ENCODE results near the gene MAPK11.

Gene MAPK11

DNA sequence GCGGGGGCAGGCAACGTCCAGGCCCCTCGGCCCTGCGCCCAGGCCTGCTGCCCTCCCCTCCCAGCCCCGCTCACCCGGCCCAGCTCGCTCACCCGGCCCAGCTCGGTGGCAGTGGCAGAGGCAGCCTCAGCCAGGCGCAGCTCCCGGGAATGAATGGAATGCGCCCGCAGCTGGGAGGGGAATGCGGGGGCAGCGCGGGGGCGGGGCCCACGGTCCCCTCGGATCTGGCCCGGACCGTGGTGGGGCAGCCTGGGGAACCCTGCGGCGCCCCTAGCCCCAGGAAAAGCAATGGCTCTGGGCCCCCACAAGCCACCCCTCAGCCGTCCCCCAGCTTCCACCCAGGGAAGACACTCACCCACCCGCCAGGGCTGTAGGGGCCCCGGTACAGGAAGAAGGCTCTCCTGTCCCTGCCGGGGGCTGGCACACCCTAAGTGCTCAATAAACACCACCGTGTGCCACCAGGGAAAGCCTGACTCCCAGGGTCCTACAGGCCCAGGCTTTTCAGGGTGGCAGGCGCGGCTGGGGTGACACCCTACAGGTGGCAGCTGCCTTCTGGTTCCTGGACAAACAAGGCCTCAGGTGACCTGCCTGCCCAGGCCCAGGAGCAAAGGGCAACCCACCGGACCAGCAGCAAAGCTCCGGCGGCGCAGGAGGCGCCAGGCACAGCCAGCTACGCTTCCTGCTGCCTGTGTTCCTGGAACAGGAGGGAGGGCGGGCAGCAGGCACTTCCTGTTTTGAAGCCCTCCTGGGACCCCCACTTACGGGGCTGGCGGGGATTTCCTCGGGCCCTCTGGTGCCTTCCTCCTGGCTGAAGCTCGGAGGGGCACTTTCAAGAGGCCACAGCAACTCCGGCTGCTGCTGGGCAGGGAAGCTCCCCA, 23.5 kb upstream of the MAPK11 start:
- no peak for DNase-seq (ENCODE audit: low read depth)

DNA sequence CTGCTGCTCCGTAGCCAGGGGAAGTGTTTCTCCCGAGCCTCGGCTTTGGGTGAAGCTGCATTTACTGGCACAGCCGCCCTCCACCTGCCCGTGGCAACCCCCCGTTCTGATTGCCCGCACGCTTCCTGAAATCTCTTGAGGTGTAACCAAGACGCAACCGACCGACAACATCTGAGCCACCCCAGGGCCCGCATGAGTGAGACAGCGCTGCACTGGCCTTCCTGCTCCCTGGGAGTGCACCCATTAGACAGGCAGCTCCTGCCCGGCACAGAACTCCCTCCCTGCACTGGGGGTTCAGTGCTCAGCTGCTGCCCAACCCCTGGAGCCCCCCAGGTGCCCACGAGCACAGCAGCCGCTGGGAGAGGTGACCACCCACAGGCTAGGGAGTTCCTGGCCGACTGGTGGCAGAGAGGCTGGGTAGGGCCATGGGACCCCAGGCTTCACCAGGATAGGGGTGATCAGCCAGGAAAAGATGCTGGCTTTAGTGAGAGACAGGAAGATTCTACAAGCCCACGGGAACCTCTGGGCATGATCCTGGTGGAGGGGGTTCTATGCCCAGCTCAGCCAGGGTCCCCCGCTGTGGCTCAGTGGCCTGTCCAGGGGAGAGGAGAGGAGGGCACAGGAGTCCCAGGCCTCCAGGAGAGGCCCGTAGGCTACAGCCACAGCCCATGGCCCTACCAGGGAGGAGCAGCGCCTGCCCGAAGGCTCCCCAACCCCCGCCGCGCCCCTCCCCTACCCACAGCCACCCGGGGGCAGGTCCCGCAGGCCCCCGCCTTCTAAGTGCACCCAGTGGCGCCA, 22.7 kb upstream of the MAPK11 start:
- no peak for DNase-seq (ENCODE audit: low read depth)

DNA sequence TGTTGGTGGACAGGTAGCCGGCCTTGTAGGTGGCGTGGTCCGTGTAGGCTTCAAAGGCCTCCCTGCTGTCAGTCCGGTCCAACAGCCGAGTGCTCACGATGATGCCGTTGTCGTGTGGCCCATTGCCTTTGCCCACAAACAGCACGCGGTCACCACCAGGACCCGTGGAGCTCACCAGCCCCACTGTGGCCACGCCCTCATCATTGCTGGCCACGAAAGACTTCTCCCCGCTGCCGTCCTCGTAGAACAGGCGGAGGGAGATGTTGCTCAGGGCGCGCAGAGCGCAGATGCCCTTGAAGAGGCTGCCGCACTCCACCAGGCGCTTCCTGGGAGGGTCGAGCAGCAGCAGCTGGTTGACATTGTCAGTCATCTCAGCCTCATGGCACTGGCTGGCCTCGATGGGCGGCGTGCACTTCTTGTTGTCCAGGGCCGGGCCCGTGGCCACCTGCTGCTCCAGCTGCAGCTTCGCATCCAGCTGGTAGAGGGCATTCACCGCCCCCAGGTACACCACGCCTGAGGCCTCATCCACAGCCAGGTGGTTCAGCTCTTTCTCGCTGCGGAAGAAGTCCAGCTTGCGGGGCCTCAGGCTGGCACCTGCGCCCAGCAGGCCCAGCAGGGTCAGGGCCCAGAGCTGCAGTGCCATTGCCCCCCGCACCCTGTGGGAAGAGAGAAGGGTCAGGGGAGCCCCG, 19.9 kb upstream of the MAPK11 start:
- DNase-seq (ENCODE audit: low read depth) = no peak

DNA sequence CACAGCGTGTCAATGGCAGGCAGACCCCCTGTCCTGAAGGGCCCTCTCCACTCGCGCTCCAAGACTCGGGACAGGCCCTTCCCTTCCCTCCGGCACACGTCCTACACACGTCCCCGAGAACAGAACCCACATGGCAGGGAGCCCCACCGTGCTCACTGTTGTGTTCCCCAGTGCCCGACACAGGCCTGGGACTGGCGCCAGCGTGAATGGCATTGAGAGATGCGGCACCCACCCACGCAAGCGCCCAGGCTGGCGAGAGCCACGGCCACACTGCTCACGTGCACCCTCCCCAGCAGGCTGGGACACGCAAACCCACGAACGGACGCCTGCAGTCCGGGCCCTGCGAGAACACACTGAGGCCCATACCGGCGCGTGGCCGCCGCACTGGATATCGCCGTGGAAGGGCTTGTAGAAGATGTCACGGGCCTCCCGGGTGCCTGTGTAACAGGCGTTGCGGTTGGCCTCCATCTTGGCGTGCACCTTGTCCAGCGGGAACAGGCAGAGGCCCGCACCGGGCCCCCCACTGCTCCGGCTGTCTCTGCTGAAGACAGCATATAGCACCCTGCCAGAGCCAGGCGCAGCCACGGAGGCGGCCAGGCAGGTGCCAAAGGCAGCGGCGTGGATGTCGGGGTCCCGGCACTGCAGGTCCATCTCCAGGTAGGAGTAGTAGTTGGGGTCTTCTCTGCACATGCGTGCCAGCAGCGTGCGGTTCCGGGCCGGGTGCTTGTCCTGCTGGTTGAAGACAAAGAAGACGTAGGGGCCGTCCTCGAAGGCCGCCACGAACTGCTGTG, 19.2 kb upstream of the MAPK11 start:
- DNase-seq (ENCODE audit: low read depth) = no peak

DNA sequence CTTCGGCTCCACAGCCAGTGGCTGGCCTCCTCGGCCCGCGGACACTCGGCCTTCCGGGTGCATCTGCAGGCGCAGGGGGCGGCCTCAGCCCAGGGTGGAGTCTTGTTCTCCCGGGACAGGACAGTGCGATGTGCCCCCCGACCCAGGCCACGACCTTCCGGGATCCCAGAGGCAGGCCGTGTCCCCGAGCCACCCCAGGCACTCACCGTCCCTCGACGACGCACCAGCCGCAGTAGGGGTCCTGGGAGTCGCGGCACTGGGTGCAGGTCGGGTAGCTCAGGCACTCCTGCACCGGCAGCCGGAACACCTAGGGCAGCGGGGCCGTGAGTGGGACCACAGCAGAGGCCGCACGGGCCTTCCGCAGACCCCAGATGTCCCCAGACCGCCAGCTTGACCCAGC, 17.6 kb upstream of the MAPK11 start:
- no peak for DNase-seq (ENCODE audit: low read depth)

DNA sequence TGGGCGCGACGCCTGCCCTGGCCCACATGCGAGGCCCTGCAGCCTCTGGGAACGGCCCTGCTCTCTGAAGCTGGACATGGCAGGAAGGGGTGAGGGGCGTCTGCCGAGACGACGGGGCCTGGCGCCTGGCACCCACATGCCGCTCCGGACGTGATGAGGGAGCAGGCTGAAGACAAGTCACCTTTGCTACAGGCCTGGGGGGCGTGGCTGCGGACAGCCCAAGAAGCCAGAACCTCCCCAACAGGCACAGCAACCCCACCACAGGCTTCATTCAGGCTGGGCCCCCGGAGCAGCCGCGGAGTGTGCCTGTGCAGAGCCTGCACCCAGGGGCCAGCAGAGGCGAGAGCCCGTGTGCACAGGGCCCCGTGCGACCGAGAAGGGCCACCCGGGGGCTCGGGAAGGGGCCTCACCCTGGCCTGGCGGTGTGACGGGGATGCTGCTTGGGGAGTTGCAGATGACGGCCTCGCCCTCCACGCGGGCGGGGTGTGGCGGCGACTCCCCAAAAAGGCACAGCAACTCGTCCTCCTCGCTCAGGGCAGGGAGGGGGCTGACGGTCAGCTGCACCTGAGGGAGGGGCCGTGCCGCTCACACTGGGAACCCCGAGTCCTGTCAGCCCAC, 16.6 kb upstream of the MAPK11 start:
- DNase-seq (ENCODE audit: low read depth) = no peak

DNA sequence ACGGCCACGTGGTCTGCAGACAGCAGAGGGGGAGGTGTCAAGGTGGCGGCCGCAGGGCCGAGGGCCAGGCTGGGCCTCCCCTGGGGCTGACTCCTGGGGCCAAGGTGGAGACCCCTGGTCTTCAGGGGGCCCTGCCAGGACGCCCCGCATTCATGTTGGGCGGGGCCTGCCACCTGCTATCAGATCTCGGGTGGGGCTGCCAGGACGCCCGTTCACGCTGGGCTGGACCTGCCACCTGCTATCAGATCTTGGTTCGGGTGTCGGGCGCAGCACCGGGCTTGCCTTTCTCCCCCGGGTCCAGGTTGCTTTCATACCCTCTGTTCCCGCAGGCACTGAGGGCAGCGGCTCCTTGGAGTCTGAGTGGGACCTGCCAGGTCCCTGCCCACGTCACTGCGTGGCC, 16.1 kb upstream of the MAPK11 start:
- no peak for DNase-seq (ENCODE audit: low read depth)

DNA sequence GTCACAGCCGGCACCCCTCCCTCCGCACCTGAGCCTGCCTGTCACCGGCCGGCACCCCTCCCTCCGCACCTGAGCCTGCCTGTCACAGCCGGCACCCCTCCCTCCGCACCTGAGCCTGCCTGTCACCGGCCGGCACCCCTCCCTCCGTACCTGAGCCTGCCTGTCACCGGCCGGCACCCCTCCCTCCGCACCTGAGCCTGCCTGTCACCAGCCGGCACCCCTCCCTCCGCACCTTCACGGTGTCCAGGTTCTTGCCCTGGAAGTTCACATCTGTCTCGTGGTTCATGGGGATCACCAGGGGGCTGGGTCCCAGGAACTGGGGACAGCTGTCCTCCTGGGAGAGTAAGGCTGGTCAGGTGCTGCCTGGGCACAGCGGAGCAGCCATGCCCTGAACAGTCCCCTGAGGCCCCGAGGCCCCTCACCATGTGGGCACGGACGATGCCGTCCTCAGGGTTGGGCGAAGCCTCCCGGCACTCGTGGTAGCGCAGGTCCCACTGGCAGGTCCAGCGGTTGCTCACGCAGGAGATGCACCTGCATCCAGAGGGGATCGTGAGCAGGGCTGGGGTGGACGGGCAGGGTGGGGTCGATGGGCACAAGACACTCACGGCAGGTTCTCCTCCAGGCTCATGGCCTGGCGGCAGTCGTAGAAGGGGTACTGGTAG, 15.5 kb upstream of the MAPK11 start:
- DNase-seq (ENCODE audit: low read depth) = no peak

DNA sequence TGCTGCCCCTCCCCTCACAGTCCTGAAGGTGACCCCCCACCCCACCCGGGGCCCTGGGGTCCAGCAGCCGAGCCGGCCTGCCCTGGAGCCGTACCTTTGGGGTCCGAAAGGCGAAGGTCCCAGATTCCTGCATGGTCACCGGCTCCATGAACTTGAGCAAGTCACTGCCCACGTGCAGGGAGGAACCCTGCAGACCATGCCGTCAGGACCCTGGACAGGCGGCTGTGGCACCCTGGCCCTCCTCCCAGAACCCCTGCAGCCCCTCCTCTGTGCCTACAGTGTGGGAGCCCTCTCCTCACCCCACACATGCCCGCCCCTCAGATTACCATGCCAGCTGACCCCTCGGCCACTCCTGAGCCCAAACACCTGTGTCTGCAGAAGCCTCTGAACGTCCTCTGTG, 14.3 kb upstream of the MAPK11 start:
- DNase-seq (ENCODE audit: low read depth) = no peak

DNA sequence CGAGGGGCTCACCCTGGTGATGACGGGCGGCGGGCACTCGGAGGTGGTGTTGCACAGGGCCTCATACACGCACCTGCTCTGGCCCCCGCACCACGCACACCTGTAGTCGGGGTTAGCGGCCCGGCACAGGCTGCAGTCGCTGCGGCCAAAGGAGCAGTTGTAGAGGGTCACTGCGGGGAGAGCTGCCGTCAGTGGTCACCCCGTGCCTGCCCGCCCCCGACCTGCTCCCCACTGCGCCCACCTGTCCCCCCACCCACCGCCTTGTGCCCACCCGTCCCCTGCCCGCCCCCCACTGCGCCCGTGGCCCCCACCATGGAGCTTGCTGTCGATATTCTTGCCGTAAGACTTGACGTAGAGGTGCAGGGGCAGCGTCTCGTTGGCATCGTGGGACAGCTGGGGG, 13.6 kb upstream of the MAPK11 start:
- no peak for DNase-seq (ENCODE audit: low read depth)

DNA sequence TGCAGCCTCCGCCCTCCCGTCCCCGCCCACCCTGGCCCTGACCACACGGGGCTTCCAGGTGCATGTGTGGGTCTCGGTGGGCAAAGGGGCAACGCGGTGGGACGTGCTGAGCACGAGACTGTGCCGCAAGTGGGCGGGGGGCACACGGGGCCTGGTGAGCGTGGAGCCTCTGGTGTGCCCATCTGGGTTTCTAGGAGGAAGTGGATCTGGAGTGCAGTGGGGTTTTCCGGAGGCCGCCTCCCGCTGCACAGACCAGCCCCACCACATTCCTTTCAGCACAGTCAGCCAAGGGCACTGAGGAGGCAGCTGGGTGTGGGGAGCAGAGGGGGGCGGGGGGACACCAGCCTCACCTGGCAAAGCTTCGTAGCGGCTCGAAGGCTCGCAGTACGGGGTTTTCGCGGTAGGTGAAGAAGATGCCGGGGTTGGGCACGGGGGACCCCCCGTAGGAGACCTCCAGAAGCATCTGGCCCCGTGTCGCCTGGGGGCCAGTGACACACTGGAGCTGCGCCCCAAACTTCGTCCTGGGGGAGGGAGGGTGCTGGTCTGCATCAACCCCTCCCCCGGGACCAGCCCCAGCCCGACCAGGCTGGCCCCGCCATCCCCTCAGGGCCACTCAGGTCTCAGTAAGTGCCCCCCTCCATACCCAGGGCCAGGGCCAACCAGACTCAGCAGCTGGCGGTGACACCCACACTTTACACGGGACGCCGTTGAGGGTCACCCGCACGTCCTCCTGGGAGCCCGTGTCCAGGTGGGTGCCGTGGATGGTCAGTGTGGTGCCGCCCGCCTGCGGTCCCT, 12.4 kb upstream of the MAPK11 start:
- DNase-seq (ENCODE audit: low read depth) = no peak

DNA sequence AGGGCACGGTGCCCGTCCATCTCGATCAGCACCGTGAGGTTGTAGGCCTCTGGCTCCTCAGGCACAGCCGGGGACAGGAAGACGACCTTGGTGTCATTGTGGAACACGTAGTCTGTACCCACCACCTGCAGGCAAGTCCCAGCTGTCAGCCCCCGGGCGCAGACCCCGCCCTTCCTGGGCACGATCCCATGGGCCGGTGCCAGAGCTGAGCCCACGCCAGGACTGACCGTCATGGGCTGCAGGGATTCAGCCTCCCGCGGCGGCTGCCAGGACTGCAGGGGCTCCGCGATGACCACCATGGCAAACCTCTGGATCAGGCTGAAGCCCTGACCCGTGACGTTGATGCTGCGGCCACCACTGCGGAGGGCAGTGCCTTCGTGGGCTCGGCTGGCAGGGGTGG, 11.8 kb upstream of the MAPK11 start:
- DNase-seq (ENCODE audit: low read depth) = no peak

DNA sequence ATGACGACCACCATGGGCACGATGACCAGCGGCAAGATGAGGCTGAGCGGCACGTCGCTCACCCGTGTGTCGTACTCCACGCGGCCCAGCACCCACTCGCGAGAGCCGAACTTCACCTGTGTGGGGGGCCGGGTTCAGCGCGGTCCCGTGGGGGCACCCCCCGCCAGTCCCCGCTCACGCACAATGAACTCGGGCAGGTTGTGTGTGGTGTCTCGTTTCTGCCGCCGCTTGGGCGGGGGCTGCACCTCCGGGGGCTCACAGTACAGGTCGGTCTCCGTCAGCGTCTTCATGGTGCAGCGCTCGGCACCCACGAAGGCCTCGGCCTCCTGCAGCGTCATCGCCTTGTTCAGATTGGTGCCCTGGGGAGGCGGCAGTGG, 11.2 kb upstream of the MAPK11 start:
- DNase-seq (ENCODE audit: low read depth) = no peak

DNA sequence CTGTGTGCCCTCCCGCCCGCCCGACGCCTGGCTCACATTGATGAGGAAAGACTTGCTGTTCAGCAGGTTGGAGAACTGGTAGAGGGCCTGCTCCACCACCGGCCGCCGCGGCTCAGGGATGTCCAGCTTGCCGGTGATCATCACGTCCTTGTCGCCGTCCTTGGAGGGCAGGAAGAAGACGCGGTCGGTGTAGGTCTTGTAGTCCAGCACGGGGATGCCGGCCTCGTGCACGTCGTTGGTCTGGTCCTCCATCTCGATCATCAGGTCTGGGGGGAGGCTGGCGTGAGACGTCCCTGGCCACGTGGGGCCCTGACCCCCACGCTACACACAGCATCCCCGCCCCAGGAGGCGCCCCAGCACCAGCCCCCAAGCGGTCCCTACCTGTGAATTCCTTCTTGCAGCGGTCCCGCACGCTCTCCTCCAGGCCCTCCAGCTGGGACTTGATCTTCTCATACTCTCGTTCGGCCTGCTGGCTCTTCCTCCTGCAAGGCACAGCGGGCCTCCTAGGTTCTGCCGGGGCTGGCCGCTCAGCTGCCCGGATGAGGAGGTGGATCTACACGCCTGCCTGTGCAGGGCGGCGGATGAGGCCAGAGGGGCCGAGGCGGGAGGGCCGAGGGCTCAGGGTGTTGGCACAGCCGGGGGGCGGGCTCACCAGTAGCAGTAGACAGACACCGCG, 10.7 kb upstream of the MAPK11 start:
- no peak for DNase-seq (ENCODE audit: low read depth)

DNA sequence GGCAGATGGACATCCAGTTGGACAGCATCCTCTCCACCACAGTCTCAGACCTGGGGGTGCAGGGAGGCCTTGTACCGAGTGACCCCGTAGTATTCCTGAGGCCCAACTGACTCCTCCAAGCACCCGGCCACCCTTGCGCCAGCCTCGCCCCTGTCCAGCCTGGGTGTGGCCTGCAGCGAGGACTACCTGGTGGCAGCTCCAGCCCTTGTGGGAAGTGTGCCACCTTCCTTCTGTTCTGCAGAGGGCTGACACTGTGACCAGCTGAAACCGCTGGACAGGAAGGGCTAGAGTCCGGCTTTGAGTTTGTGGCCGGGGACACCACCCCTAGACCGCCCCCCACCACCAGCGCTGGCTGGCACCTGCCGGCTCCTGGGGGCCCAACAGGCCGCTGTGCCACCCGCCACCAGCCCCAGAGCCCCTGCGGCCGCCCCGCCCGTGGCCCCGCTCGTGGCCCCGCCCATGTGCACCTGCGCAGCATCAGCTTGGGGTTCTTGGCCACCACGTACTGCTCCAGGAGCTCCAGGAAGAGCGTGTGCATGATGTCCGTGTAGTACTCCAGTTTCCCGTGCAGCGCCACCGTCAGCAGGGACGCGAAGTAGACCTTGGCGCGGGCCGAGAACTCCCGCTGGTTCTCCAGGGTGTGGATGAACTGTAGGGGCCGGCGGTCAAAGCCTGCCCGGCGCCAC, 10.0 kb upstream of the MAPK11 start:
- no peak for DNase-seq (ENCODE audit: low read depth)

DNA sequence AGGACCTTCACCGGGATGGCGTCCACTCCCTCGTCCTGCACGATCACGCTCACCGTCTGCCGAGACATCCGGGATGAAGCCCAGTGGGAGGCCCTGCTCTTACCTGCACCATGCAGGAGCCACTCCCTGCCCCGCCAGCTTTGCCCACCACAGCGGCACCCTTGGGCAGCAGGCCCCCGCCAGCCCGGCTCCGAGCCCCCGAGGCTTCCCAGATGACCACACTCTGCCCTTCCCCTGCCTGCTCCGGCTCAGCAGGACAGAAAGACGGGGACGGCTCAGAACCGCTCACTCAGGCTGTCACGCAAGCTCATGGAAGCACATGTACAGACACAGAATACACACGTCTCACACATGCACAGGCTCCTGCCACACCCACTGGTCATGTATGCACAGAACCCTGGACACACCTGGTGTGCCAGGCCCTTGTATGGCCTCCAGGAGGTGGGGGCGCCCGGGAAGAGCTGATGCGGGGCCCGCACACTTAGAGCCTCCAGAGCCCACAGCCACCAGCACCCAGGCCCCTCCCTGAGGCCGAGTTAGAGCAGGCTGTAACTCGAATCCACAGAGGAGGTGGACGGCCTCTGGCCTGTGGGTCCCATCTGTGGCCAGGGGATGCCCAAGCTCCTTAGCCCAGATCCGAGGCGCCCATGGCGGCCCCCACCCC, 8.9 kb upstream of the MAPK11 start:
- no peak for DNase-seq (ENCODE audit: low read depth)

DNA sequence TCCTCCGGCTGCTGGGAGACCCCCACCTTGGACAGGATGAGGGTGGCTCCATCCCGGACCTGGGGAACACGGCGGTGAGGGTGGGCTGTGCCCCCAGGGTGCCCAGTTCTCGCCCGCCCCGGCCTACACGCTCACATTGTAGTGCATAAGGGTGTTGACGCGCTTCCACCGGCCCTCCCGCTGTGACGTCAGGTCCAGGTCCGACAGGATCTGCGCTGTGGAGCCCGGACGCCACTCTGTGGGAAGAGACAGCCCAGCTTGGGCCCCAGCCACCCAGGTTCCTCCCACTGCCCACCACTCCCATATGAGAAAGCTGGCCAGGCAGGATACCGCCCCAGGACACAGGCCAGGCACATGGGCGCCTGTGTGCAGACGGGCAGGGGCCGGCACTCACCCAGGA, 8.3 kb upstream of the MAPK11 start:
- DNase-seq (ENCODE audit: low read depth) = no peak

DNA sequence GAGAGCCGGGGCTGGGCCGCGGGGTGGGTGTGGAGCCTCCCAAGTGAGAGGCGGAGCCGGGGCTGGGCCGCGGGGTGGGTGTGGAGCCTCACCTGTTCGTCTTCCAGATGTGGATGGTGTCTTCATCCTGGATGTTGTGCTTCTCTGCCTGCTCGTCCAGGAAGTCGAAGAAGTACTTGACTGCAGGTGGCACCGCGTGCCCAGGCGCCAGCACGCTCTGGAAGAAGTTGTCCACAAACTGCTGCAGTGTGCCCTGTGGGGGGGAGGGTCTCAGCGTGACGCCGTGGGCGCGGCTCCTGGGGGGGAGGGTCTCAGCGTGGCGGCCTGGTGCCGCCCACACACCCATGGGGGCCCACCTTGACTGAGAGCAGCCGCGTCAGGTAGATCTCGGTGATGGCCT, 7.6 kb upstream of the MAPK11 start:
- no peak for DNase-seq (ENCODE audit: low read depth)

DNA sequence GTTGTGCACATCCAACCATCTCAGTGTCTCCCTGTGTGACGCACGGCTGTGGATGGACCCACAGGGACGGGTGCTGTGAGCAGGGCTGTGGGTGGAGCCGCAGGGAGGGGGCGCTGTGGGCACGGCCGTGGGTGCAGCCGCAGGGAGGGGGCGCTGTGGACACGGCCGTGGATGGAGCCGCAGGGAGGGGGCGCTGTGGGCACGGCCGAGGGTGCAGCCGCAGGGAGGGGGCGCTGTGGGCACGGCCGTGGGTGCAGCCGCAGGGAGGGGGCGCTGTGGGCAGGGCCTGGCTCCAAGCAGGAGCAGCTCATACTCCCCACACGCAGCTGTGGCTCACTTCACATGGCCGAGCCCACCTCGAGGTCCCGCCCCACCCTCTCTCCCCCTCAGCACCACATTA, 6.0 kb upstream of the MAPK11 start:
- DNase-seq (ENCODE audit: low read depth) = no peak
